Measurements from ENCODE around the gene STXBP1. TPM values are rescaled to one million over a fixed set of nuclear protein-coding genes. Genes with fewer than 3 reads are reported as not detected.

Gene STXBP1
- total RNA-seq, 1 donor from 2014 or later: 53.3 TPM

- peaks cover 51% of the 10 kb centered on the region for H3K4me1 Mint-ChIP-seq
- no peak overlapping the region for H3K27ac Mint-ChIP-seq (ENCODE audit: unreplicated experiment)
- TF ChIP-seq CTCF (conservative IDR thresholded peaks at IDR 0.05): no peak
- no peak for DNase-seq (ENCODE audit: low read depth, low spot score)
- no peaks in the 10 kb centered on the region for H3K27me3 Mint-ChIP-seq (ENCODE audit: low read depth)
- peak overlapping the region; percentile 87 for H3K4me3 Mint-ChIP-seq
- no peaks in the 10 kb centered on the region for H3K36me3 Mint-ChIP-seq (ENCODE audit: low read depth)
- no peaks in the 10 kb centered on the region for H3K9me3 Mint-ChIP-seq
Observed at GRCh38 chr9:127566351-127567001, 45.6 kb upstream of the STXBP1 start.

GRCh38 chr9:127567035-127567729 is 44.9 kb upstream of the STXBP1 start:
- Mint-ChIP-seq H3K4me1 (peaks cover 44% of the 10 kb centered on the region), H3K4me3 (peak overlapping the region; percentile 87), H3K36me3 (ENCODE audit: low read depth) (no peaks in the 10 kb centered on the region), H3K9me3 (no peaks in the 10 kb centered on the region), H3K27ac (ENCODE audit: unreplicated experiment) (no peak overlapping the region), H3K27me3 (ENCODE audit: low read depth) (no peaks in the 10 kb centered on the region)
- no peak for DNase-seq (ENCODE audit: low read depth, low spot score)
- no peak for TF ChIP-seq CTCF (conservative IDR thresholded peaks at IDR 0.05)

- Mint-ChIP-seq H3K27ac (ENCODE audit: unreplicated experiment) (no peak overlapping the region), H3K9me3 (no peaks in the 10 kb centered on the region), H3K36me3 (ENCODE audit: low read depth) (no peaks in the 10 kb centered on the region), H3K27me3 (ENCODE audit: low read depth) (no peaks in the 10 kb centered on the region), H3K4me1 (peaks cover 36% of the 10 kb centered on the region), H3K4me3 (peak overlapping the region; percentile 87)
- DNase-seq (ENCODE audit: low read depth, low spot score): no peak
- no peak for TF ChIP-seq CTCF (conservative IDR thresholded peaks at IDR 0.05)
Observed at GRCh38 chr9:127567730-127568617, 44.1 kb upstream of the STXBP1 start.

- Mint-ChIP-seq H3K4me3 (no peak overlapping the region), H3K27ac (ENCODE audit: unreplicated experiment) (no peak overlapping the region), H3K4me1 (peaks cover 30% of the 10 kb centered on the region), H3K9me3 (no peaks in the 10 kb centered on the region), H3K27me3 (ENCODE audit: low read depth) (no peaks in the 10 kb centered on the region), H3K36me3 (ENCODE audit: low read depth) (no peaks in the 10 kb centered on the region)
- DNase-seq (ENCODE audit: low read depth, low spot score): no peak
- no peak for TF ChIP-seq CTCF (conservative IDR thresholded peaks at IDR 0.05)
Observed at GRCh38 chr9:127568618-127568970, 43.5 kb upstream of the STXBP1 start.

GRCh38 chr9:127568971-127569885 is 42.8 kb upstream of the STXBP1 start:
- Mint-ChIP-seq H3K27ac (ENCODE audit: unreplicated experiment) (peak overlapping the region; percentile 96), H3K27me3 (ENCODE audit: low read depth) (no peaks in the 10 kb centered on the region), H3K36me3 (ENCODE audit: low read depth) (no peaks in the 10 kb centered on the region), H3K4me1 (peaks cover 27% of the 10 kb centered on the region), H3K4me3 (peak overlapping the region; percentile 88), H3K9me3 (no peaks in the 10 kb centered on the region)
- DNase-seq (ENCODE audit: low read depth, low spot score): peak; percentile 68
- TF ChIP-seq CTCF (conservative IDR thresholded peaks at IDR 0.05): no peak

Data from neural crest cell (in vitro differentiated cells).